AG04449 (cell line): Measurements from ENCODE around the gene MAP3K19.

Source experiments
- CTCF ChIA-PET: fragments of 350-600 bp; formaldehyde crosslinking; extraction: SDS; loops from one replicate; lab custom pipeline; 2021; ENCODE audit warnings: antibody characterized with exemption; lab: Yijun Ruan, JAX
- POLR2A ChIA-PET: fragments of 400-600, 350-600 bp; formaldehyde crosslinking; extraction: SDS; loops from one replicate; lab custom pipeline; 2020; ENCODE audit warnings: antibody characterized with exemption, inconsistent platforms; lab: Yijun Ruan, JAX
- DNase-seq: peaks from one replicate; pipeline ENCODE4 v3.0.0-alpha.2; 2010; ENCODE audit warnings: low read depth, low spot score
- H3K4me3 ChIP-seq: 2 replicates; pipeline ENCODE4 v1.5.1; 2011; ENCODE audit warnings: low read depth, mild to moderate bottlenecking, control low read depth, low read length
- TF ChIP-seq, protein P1 (sequence below): IDR thresholded peaks from one replicate; pipeline ENCODE4 v1.5.1; 2011; ENCODE audit warnings: mild to moderate bottlenecking, moderate library complexity, low read length, control low read depth, inconsistent platforms; ENCODE audit not compliant: insufficient read depth; ENCODE audit errors: missing control alignments

The MAP3K19 gene

DNA sequence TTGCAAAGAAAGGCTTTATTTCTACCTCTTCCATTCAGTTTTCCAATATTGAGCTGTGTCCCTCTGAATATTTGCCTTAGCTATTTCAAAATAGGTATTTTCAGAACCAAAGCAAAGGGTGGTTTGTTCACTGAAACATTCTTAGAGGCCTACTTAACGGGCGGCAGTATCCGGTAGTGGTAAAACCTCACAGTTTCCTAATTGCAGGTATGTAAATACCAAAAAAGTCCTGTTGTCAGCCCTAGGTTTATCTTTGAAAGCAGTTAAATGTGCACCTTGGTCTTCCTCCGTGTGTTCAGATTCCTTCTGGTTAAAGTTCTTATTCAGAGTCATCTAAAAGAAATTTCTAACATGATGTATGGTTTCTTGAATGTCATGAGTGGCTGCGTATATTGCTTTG, 89.8 kb downstream of the MAP3K19 start:
- H3K4me3 ChIP-seq: no peak overlapping the region
- CTCF ChIA-PET: no interaction called here
- POLR2A ChIA-PET: no interaction called here
- TF ChIP-seq, protein P1, sequence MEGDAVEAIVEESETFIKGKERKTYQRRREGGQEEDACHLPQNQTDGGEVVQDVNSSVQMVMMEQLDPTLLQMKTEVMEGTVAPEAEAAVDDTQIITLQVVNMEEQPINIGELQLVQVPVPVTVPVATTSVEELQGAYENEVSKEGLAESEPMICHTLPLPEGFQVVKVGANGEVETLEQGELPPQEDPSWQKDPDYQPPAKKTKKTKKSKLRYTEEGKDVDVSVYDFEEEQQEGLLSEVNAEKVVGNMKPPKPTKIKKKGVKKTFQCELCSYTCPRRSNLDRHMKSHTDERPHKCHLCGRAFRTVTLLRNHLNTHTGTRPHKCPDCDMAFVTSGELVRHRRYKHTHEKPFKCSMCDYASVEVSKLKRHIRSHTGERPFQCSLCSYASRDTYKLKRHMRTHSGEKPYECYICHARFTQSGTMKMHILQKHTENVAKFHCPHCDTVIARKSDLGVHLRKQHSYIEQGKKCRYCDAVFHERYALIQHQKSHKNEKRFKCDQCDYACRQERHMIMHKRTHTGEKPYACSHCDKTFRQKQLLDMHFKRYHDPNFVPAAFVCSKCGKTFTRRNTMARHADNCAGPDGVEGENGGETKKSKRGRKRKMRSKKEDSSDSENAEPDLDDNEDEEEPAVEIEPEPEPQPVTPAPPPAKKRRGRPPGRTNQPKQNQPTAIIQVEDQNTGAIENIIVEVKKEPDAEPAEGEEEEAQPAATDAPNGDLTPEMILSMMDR: no peak
- DNase-seq: no peak

DNA sequence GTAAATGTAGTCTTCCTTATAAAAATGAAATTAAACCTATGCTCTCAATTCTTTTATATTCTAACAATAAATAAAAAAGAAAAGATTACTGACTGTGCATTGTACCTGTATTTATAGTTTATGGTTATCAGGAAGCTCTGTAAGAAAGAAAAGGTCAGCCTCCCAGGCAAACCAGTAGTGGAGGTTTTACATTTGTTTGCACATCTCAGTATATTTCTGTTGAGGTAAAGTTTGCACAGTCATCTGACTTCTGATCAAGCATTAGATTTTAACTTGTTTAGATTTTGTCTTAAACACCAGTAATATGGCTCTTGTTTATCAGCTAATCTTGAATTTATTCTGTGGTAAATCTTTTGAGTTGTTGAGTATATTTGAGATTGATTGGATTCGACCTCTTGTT, 91.5 kb downstream of the MAP3K19 start:
- ChIA-PET POLR2A (no interaction called here), CTCF (interaction anchor here (1.0 kb wide), 1 partner anchor 49 kb away, joined by 3 read pairs; no protein-coding TSS in a partner anchor)
- no peak overlapping the region for H3K4me3 ChIP-seq
- DNase-seq: no peak
- TF ChIP-seq, protein P1: no peak

DNA sequence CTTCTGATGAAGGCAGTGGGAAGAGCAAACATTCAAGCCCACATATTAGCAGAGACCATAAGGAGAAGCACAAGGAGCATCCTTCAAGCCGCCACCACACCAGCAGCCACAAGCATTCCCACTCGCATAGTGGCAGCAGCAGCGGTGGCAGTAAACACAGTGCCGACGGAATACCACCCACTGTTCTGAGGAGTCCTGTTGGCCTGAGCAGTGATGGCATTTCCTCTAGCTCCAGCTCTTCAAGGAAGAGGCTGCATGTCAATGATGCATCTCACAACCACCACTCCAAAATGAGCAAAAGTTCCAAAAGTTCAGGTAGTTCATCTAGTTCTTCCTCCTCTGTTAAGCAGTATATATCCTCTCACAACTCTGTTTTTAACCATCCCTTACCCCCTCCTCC, 93.2 kb downstream of the MAP3K19 start:
- DNase-seq: no peak
- H3K4me3 ChIP-seq: no peak overlapping the region
- ChIA-PET CTCF (no interaction called here), POLR2A (no interaction called here)
- TF ChIP-seq, protein P1: no peak

DNA sequence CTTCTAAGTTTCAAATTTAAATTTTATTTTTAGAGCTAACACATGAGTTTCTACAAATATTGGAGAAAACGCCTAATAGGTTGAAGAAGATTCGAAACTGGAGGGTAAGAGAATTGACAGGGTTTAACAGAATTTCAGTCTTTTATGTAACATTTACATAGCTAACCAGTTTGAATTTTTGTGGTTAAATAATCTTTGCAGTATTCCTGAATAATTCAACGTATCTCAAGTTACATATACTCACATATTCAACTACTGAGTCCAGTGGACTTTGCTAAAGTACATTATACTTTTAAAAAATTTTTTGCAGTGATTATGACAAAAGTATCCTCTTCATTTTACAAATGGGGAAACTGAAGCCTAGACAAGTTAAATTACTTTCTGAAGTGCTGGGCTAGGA, 94.6 kb downstream of the MAP3K19 start:
- POLR2A ChIA-PET: no interaction called here
- CTCF ChIA-PET: no interaction called here
- H3K4me3 ChIP-seq: no peak overlapping the region
- DNase-seq: peak; percentile 5
- TF ChIP-seq, protein P1: no peak

DNA sequence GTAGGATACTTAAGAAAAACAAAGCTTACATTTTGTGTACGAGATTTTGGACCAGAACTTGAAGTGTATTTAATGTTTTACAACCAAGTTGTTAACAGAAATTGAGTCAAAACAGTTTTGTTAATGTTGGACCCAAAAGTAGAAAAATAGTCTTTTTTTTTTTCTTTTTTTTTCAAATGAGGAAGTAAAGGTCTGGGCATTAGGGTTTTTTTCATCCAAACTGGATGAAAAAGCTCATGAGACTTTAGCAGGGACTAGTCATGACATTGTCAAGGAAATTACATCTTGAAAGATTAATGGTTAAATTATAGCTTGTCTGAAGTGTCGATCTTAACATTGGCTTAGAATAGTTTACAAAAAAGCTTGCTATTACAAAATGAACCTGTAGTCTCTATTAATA, 96.4 kb downstream of the MAP3K19 start:
- no peak overlapping the region for H3K4me3 ChIP-seq
- CTCF ChIA-PET: interaction anchor here (1.0 kb wide), 1 partner anchor 571 kb away, joined by 3 read pairs; no protein-coding TSS in a partner anchor
- POLR2A ChIA-PET: no interaction called here
- DNase-seq: no peak
- TF ChIP-seq, protein P1: no peak

DNA sequence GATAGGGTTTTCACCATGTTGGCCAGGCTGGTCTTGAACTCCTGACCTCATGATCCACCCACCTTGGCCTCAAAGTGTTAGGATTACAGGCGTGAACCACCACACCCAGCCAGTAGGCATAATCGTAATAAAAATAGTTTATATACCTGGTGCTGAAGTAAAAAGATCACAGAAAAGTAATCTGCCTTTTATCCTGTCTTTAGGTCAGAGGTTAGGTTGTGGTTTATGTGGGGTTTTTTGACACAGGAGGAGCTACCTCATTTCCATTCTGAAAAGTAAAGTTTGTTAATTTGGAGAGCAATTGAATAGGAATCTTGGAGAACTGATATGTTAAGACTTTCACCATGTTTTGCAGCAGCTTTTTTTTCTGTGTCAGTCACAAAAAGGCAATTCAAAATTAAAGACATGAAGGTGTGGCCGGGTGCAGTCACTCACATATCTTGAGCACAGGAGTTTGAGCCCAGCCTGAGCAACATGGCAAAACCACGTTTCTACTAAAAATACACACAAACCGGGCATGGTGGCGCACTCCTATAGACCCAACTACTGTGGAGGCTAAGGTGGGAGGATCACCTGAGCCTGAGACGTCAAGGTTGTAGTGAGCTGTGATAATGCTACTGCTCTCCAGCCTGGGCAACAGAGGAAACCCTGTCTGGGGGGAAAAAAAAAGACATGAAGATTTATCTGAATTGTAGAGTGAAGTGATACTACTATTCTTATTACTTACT, 97.1 kb downstream of the MAP3K19 start:
- no peak overlapping the region for H3K4me3 ChIP-seq
- TF ChIP-seq, protein P1: no peak
- no peak for DNase-seq
- ChIA-PET POLR2A (no interaction called here), CTCF (no interaction called here)
